ENCODE measurements around the gene USP7.

GRCh38 chr16:8892101-8892575 lies 71.6 kb downstream of the USP7 start:
- TF ChIP-seq, protein P1, sequence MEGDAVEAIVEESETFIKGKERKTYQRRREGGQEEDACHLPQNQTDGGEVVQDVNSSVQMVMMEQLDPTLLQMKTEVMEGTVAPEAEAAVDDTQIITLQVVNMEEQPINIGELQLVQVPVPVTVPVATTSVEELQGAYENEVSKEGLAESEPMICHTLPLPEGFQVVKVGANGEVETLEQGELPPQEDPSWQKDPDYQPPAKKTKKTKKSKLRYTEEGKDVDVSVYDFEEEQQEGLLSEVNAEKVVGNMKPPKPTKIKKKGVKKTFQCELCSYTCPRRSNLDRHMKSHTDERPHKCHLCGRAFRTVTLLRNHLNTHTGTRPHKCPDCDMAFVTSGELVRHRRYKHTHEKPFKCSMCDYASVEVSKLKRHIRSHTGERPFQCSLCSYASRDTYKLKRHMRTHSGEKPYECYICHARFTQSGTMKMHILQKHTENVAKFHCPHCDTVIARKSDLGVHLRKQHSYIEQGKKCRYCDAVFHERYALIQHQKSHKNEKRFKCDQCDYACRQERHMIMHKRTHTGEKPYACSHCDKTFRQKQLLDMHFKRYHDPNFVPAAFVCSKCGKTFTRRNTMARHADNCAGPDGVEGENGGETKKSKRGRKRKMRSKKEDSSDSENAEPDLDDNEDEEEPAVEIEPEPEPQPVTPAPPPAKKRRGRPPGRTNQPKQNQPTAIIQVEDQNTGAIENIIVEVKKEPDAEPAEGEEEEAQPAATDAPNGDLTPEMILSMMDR (IDR thresholded peaks at IDR 0.05; ENCODE audit: insufficient read depth, low read depth, low read length): no peak
- TF ChIP-seq EZH2 (IDR thresholded peaks at IDR 0.05; ENCODE audit: insufficient read depth, low read length): no peak

Measured in astrocyte (in vitro differentiated cells and primary cell).